Upper lobe of right lung (tissue), 1 donor: ENCODE results near the gene CLEC4C. TPM values are rescaled to one million over a fixed set of nuclear protein-coding genes. Genes with fewer than 3 reads are reported as not detected.
"Not testable (repeated sequence)": the region's sequence is repeated elsewhere in the genome, so short reads cannot be mapped to it uniquely, and the experiment has no call there.

Experiments
- ATAC-seq: fragments of 200-7000 bp; cut with Tn5 transposase; one replicate; pipeline ENCODE4 v1.9.1; 2020; ENCODE audit warnings: mild to moderate bottlenecking, moderate library complexity
- DNase-seq: peaks from one replicate; pipeline ENCODE4 v3.0.0-alpha.2; 2020
- H3K27ac ChIP-seq: fragments of 200-600 bp; one replicate; pipeline ENCODE4 v1.8.0; 2022
- H3K27me3 ChIP-seq: fragments of 200-600 bp; one replicate; pipeline ENCODE4 v1.8.0; 2022; ENCODE audit warnings: mild to moderate bottlenecking
- H3K36me3 ChIP-seq: fragments of 200-600 bp; one replicate; pipeline ENCODE4 v1.8.0; 2022
- H3K4me1 ChIP-seq: fragments of 200-600 bp; one replicate; pipeline ENCODE4 v1.8.0; 2022
- H3K4me3 ChIP-seq: fragments of 200-600 bp; one replicate; pipeline ENCODE4 v1.8.0; 2022; ENCODE audit warnings: mild to moderate bottlenecking
- H3K9me3 ChIP-seq: fragments of 200-600 bp; one replicate; pipeline ENCODE4 v1.8.0; 2022
- CTCF ChIP-seq: fragments of 200-600 bp; IDR thresholded peaks from one replicate; pipeline ENCODE4 v1.8.0; 2022; ENCODE audit warnings: antibody characterized with exemption
- intact Hi-C: fragments of 100-400 bp; cut with DNase I; formaldehyde crosslinking; loops from one replicate; pipeline ENCODE4 v1.11.0; 2022
- total RNA-seq: library from RNA; stranded (reverse); fragmentation: NEBNext Ultra II Directional; extraction: Animal tissue kit (Norgen Biotek cat#: 25700); gene quantifications from one replicate; pipeline ENCODE4 v1.2.1, GENCODE V29; 2021
- donor health status: DM: no; HTN: yes; CAD: no; lungs with severe emphysema.

Gene CLEC4C
- total RNA-seq, 1 donor from 2014 or later, result not detected

GRCh38 chr12:7782055-7782454 lies 34.9 kb upstream of the CLEC4C start:
- no peak for TF ChIP-seq CTCF
- Histone ChIP-seq H3K4me3 (no peak overlapping the region), H3K36me3 (no peaks in the 10 kb centered on the region), H3K9me3 (no peaks in the 10 kb centered on the region), H3K27ac (no peak overlapping the region), H3K27me3 (no peaks in the 10 kb centered on the region), H3K4me1 (no peaks in the 10 kb centered on the region)
- no peak for DNase-seq
- no peak for ATAC-seq
- intact Hi-C loops, result no loop called here

GRCh38 chr12:7781274-7781673 lies 34.1 kb upstream of the CLEC4C start:
- ATAC-seq, result no peak
- DNase-seq, result no peak
- intact Hi-C loops, result no loop called here
- Histone ChIP-seq H3K27ac (no peak overlapping the region), H3K27me3 (no peaks in the 10 kb centered on the region), H3K9me3 (no peaks in the 10 kb centered on the region), H3K4me1 (no peaks in the 10 kb centered on the region), H3K4me3 (no peak overlapping the region), H3K36me3 (no peaks in the 10 kb centered on the region)
- no peak for TF ChIP-seq CTCF

GRCh38 chr12:7769999-7770398 lies 22.8 kb upstream of the CLEC4C start:
- intact Hi-C loops, result no loop called here
- no peaks in the 10 kb centered on the region for H3K36me3 ChIP-seq
- no peaks in the 10 kb centered on the region for H3K4me1 ChIP-seq
- DNase-seq (no peak), ATAC-seq (no peak)
- no peak overlapping the region for H3K27ac ChIP-seq
- H3K4me3 ChIP-seq, result no peak overlapping the region
- no peaks in the 10 kb centered on the region for H3K9me3 ChIP-seq
- H3K27me3 ChIP-seq, result no peaks in the 10 kb centered on the region
- no peak for TF ChIP-seq CTCF

- DNase-seq (no peak), ATAC-seq (no peak)
- H3K36me3 ChIP-seq, result no peaks in the 10 kb centered on the region
- H3K27ac ChIP-seq, result no peak overlapping the region
- no peaks in the 10 kb centered on the region for H3K9me3 ChIP-seq
- H3K27me3 ChIP-seq, result no peaks in the 10 kb centered on the region
- no peak for TF ChIP-seq CTCF
- intact Hi-C loops, result no loop called here
- no peaks in the 10 kb centered on the region for H3K4me1 ChIP-seq
- no peak overlapping the region for H3K4me3 ChIP-seq
Measured at GRCh38 chr12:7758766-7759140, 11.6 kb upstream of the CLEC4C start.

GRCh38 chr12:7756993-7757392 lies 9.8 kb upstream of the CLEC4C start:
- Histone ChIP-seq H3K27ac (no peak overlapping the region), H3K27me3 (no peaks in the 10 kb centered on the region), H3K36me3 (no peaks in the 10 kb centered on the region), H3K4me3 (no peak overlapping the region), H3K4me1 (no peaks in the 10 kb centered on the region), H3K9me3 (no peaks in the 10 kb centered on the region)
- intact Hi-C loops, result no loop called here
- TF ChIP-seq CTCF, result no peak
- ATAC-seq (no peak), DNase-seq (no peak)

GRCh38 chr12:7755668-7756067 lies 8.5 kb upstream of the CLEC4C start:
- H3K27ac ChIP-seq, H3K9me3 ChIP-seq, H3K36me3 ChIP-seq, H3K27me3 ChIP-seq, DNase-seq, H3K4me3 ChIP-seq, intact Hi-C loops, ATAC-seq, H3K4me1 ChIP-seq: not testable (repeated sequence)

GRCh38 chr12:7751941-7752922 lies 5.1 kb upstream of the CLEC4C start:
- DNase-seq, H3K9me3 ChIP-seq, H3K4me3 ChIP-seq, H3K27me3 ChIP-seq, intact Hi-C loops, H3K27ac ChIP-seq, ATAC-seq, H3K4me1 ChIP-seq, H3K36me3 ChIP-seq: not testable (repeated sequence)
